EH (cell line): ENCODE results near the gene PLCH1.

Source experiments
- DNase-seq: peaks from one replicate; pipeline ENCODE4 v3.0.0-alpha.2; 2015; ENCODE audit warnings: low read depth

Gene PLCH1

DNA sequence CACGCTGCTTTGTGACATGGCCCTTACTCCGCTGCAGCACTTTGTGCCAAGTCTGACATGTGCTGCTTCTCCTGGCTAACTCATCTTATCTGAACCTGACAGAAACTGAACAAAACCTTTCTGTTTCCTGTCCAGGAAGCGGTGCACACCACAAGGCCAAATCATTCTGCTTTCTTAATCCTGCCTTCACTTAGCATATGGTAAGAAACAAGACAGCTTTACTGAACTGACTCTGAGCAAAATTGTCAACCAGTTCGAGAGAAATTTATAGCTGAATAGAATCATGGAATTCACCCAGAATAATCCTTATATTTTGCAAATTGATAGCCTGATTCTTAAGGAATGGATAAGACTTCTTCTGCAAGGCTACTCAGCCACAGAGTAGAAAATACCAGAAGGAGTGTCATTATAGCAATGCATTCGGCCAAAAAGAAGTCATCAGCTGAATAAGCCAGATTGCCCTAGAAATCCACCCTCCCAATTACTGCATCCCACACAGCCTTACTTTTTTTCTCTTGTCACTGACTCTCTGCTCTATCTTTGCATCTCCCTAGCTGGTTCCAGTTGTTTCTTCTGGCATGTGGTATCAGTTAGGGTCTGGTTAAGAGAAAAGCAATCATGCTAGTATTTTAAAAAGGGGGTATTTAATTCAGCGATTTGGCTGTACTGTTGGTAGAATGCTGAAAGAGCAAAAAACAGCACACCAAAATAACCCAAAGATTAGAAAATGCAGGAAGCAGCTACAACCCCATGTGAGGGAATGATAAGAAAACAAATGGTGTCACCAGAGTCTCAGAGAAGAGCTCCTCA lies 409.8 kb downstream of the PLCH1 start:
- no peak for DNase-seq

DNA sequence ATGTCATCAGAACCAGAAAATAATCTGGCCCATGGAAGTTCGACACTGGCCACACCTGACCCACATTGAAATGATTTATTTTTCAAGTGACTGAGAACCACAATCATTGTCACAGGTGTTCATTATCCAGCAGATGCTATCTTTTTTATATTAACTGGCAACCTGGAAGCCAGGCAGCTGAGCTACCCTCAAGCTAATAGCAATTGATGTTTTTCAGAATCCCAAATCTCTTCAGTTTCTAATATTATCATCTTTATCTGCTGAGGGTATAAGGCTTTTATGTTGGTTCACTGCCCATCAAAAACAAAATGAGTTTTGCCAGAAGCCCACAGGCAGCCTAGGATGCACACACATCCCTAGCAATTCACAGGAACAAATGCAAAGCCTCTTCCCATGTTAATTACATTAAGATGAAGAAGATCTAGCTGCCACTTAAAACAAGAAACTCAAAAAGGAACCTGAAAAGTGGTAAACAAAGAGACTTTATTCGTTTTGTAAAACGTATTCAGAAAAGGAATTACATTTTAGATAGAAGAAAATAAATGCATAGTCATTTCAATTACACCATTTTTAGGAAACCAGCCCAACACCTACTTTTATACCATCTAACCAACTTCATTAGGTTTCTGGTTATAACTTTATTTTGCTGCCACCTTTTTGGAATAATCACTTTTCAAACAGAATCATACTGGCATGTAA lies 410.5 kb downstream of the PLCH1 start:
- DNase-seq: no peak

DNA sequence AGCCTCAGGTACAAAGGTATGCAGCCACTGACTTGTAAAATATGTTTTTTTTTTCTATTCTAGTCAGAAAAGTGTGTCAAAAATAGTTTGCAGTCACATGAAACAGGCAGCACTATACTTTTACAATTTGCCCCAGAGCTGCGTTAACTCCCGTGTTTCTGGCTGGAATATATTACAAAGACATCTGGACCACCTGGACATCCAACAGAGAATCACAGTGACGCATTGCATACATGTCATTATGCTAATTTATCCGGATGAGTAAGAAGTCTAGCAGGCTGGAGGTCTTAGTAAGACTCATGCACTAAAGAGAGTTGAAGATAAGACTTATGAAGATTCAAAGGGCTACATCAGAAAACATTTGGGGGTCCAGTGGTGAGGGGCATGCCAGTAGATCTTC lies 412.2 kb downstream of the PLCH1 start:
- no peak for DNase-seq

- no peak for DNase-seq
These were observed 413.8 kb downstream of the PLCH1 start for GRCh38 chr3:155331078-155331477.

- no peak for DNase-seq
These were observed 414.5 kb downstream of the PLCH1 start for GRCh38 chr3:155330370-155330769.

DNA sequence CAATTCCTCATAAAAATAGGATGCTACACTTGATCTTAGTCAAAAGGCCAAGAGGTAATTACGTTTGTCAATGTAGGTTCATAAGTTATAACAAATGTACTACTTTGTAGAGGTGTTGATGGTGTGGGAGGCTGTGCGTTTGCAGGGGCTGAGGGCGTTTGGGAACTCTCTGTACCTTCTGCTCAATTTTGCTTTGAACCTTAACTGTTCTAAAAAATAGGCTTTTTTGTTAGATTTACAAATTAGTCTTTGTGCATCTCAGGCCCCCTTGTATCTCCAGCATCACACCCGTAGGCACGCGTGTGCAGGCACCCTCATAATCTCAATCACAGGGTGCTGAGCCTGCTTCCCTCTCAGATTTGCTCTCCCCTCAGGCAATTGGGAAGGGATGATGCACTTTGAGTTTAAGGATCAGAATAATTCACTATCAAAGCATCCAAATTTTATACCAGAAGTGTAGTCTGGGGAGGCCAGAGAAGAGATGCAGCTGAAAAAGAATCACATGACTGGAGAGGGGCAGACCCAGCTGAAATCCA lies 415.3 kb downstream of the PLCH1 start:
- no peak for DNase-seq

GRCh38 chr3:155327871-155328270 lies 417.0 kb downstream of the PLCH1 start:
- DNase-seq: no peak

GRCh38 chr3:155327430-155327829 lies 417.4 kb downstream of the PLCH1 start:
- DNase-seq: no peak

DNA sequence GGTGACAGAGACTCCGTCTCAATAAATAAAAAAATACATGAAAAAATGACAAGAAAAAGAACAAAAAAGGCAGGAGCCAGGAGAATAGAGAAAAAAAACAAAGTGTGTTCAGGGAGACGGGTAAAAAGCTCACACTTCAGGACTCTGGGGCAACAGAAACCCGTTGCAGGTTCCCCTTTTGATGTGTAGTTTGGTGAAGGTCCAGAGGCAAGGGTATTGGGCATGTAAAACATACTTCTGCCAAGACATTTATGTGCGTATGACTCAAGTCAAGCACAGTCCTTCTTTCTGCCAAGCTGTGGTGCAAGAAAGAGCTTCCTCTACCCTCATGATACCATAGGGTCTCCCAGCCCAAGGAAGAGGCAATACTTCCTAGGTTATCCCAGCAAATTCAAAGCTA lies 418.0 kb downstream of the PLCH1 start:
- DNase-seq: no peak

DNA sequence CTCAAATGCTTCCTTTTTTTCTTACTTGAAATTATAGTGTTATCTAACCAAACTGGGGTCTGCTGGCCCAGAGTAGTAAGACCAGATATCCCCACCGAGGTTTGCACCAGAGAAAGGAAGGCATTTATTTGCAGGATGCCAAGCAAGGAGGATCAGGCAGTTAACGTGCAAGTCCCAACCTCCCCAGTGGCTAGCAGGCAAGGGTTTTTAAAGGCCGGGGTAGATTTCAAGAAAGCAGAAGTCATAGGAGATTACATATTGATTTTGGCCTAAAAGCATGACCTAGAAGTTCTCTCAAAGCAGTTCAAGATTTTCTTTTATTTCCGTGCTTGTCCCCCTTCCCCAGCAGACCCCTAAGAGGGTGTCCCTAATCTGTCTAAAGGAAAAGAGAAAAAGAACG lies 418.6 kb downstream of the PLCH1 start:
- DNase-seq: no peak
